ENCODE data around the gene IST1.
"Not testable (repeated sequence)": the region's sequence is repeated elsewhere in the genome, so short reads cannot be mapped to it uniquely, and the experiment has no call there.

Gene IST1

DNA sequence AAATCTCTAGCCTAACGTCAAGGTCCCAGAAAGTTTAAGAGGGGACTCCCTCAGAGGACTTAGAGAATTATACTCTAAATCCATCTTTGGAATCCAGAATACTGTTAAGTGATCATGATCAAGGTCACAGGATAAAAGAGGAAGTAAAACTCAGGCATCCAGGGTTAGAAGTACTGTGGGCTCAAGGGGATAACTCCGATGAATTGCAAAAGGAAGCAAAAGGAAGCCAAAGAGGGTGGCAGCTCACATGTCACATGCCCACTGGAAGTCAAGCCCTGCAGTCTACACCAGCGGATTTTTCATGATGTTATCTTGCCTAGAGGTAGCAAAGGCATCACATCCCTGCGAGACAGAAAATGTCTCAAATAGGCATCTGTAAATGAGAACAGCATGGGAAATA is 15.2 kb upstream of the IST1 start:
- DNase-seq (ENCODE audit: extremely low read depth in 1 of 2, low read depth in 1 of 2): no peak

DNA sequence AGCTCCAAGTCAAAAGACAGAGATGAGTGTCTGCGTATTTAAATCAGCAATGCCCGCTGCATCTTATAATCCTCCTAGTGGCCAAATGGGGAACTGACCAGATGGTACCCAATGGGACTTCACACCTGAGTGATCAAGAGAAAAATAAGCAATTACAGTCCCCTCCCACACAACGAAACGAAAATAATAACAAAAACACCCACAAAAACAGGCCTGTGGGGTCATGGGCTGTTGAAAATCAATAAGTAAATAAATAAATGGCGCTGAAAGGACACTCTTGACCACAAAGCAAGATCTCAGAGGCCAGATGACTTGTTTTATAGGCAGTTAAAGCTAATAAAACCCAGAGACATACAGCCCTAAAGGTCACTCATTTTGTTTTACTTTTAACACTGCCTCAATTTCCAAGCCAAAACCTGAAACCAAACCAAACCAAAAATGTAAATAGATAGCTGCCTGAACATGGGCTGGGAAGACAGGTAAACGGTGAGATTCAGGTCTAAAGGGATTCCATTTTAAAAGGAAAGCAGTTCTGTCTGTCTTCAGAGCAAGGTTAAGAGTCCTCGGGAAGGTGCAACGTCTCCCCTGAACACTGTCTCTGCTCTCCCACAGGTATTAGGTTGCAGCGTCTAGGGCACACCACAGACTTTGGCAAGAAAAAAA is 12.7 kb upstream of the IST1 start:
- peak in 1 of 2 donors; percentile 40 for DNase-seq (ENCODE audit: extremely low read depth in 1 of 2, low read depth in 1 of 2)

DNA sequence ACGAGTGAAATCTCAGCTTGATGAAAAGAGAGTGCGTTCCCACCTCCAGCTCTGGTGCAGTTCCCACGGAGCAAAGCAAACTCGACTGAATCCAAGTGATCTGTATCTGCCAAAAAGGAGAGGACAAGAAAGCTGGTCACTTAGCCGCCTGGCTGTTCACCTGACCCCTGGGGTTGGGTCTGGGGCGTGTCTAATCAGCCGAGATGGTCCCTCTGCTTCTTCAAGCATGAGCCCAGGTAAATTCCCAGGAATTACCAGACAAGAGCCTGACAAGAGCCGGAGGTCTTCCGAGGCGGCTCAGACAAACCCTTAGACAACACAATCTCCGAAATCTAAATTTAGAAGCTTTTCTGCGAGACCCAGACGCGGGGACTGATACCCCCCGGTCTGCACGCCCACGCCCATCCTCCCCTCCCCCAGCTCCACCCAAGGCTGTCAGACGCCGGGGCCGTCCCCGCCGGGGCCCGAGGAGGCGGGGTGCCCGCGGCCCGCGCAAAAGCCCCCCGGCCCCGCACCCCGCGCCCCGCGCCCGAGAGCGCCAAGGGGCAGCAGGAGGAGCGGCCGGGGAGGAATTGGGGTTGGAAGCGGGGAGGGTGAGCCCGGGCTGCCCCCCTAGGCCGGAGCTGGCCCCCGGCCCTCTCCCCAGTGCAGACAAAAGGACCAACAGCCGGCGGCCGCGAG is 12.0 kb upstream of the IST1 start:
- DNase-seq (ENCODE audit: extremely low read depth in 1 of 2, low read depth in 1 of 2): peak in 1 of 2 donors; percentile 39

DNA sequence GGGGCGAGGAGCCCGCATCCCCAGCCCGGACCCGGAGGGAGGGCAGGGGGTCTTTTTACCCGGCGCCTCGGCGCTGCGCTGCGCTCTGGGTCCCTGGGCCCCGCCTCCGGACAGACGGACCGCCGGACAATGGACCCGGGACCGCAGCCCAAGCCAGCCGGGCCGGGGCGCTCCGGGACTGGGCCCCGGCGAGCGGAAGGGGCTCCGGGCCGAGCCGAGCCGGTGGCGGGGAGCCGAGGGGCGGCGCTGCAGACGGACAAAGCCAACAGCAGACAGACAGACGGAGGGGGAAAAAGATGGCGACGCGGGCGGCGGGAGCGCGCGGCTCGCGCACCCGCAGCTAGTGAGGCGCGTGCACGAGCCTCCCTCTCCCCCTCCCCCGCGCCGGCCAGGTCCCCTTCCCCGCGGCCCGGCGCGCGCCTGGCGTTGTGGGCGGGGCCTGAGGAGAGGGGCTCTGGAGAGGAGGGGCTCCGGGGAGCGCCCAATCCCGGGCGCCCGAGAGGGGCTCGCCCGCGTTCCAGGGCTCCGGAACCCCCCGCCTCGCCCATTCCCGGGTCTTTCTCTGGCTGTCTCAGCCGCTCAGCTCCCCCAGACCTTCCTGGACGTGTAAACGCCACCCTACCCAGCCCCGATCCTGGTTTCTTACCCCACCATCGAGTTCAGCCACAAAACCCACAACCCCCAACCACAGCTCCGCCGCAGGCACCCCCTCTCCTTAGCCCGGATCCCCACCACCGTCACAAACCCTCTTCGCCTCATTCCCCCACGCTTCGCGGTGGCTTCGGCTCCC is 11.3 kb upstream of the IST1 start, which contains the start of gene ZNF821:
ZNF821 (minus strand) TSS at position 334 of the 790 bp plus-strand sequence. CDS start 4,236 bp downstream, outside the sequence.
- DNase-seq (ENCODE audit: extremely low read depth in 1 of 2, low read depth in 1 of 2): peak; percentile 46 to 59

DNA sequence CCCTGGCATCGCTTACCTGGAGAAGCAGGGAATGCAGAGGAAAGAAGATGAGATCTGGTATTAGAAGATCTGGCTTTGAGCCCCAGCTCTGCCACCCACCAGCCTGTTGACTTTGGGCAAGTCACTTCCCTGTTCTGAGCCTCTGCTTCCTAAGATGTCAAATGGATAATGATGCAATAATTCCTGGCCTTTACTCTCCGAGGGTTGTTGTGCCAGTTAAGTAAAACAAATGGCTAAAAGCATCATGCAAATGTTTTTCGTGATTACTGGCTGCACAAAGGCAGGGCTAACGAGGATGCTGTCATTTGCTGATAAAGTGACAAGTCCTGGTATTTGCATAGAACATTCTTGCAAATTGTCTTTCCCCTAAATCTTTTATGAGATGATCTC is 10.1 kb upstream of the IST1 start:
- no peak for DNase-seq (ENCODE audit: extremely low read depth in 1 of 2, low read depth in 1 of 2)

DNA sequence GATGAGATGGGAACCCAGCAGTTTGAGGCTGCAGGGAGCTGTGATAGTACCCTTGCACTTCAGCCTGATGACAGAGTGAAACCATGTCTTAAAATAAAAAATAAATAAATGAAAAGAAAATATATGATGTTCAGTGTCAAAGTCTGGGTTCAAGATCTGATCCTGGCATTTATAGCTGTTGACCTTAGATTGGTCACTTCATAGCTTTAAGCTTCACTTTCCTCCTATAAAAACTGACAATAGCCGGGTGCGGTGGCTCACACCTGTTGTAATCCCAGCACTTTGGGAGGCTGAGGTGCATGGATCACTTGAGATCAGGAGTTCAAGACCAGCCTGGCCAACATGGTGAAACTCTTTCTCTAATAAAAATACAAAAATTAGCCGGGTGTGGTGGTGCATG is 6.2 kb upstream of the IST1 start:
- DNase-seq (ENCODE audit: extremely low read depth in 1 of 2, low read depth in 1 of 2): no peak

DNA sequence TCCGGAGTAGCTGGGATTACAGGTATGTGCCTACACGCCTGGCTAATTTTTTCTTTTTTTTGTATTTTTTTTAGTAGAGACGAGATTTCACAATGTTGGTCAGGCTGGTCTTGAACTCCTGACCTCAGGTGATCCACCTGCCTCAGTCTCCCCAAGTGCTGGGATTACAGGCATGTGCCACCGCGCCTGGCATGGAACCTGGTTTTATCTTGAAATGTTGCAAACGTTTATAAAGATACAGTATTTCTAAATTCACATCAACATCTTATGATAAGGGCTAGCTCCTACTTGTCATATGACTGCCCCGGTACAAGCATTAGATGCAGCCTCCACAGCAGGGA is 1.5 kb upstream of the IST1 start:
- no peak for DNase-seq (ENCODE audit: extremely low read depth in 1 of 2, low read depth in 1 of 2)

DNA sequence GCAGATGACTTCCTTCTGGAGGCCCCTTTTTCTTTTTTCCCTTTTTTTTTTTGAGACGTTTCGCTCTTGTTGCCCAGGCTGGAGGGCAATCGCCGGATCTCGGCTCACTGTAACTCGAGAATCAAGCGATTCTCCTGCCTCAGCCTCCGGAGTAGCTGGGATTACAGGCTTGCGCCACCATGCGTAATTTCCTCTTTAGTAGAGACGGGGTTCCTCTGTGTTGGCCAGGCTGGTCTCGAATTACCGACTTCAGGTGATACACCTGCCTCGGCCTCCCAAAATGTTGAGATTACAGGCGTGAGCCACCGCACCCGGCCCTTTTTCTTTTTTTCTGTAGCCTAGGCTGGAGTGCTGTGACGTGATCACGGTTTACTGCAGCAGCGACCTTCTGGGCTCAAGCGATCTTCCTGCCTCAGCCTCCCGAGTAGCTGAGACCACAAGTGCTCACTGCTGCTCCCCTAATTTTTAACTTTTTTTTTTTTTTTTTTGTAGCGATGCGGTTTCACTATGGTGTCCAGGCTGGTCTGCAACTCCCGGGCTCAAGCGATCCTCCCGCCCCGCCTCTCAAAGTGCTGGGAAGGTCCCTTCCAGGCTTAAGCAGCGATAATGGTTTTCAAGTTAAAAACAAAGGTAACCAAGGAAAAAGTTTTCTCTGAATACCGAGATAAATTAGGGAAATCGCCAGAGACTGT is 956 bp upstream of the IST1 start:
- peak in 1 of 2 donors; percentile 3 for DNase-seq (ENCODE audit: extremely low read depth in 1 of 2, low read depth in 1 of 2)

DNA sequence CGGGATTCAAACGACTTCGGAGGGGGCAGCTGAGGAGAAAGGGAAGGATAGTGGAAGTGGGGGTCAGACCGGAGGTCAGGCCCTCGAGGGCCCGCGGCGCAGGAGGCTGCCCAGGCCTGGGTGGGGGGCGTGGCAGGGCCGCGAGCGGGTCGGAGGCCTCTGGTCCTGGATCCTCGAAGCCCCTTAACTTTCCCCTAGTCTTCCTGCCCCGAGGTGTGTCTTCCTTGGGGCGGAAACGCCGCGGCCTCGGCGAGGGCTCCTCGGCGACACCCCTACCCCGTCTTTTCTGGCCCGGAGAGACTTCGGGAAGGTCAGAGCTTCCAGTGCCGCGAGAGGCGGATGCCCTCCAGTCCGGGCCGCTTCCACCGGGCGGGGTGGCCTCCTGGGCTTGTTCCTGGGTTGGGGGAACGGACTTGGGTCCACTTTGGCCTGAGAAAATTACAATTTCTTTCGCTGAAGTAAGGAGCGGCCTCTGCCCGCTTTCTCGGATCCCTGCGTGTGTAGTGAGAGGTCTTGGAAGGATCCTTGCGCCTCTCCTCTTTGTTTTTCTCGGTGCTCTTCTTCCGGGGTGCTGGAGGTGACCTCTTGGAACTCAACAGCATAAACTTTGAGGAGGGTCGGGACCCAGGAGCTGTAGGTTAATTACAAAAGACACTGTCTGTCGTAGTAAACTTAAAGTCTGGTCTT is 491 bp downstream of the IST1 start:
- DNase-seq (ENCODE audit: extremely low read depth in 1 of 2, low read depth in 1 of 2): peak in 1 of 2 donors; percentile 15

DNA sequence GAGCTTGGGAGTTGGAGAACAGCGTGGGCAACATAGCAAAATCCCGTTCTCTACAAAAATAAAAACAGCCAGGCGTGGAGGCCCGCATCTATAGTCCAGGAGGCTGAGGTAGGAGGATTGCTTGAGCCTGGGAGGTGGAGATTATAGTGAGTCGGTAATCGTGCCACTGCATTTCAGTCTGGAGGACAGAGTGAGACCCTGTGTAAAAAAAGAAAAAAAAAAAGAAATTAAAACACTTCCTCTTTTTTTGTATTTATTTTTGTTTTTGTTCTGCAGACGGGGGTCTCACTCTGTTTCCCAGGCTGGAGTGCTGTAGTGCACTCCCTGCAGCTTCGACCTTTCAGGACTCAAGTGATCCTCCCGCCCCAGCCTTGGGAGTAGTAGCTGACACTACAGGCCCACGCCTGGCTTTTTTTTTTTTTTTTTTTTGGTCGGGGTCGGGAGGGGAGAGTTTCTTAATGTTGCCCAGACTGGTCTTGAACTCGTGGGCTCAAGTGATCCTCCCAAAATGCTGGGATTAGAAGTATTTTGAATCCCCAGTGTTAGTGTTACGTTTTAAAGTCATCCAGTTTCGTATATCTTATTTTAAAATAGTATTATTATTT is 1.5 kb downstream of the IST1 start:
- no peak for DNase-seq (ENCODE audit: extremely low read depth in 1 of 2, low read depth in 1 of 2)

DNA sequence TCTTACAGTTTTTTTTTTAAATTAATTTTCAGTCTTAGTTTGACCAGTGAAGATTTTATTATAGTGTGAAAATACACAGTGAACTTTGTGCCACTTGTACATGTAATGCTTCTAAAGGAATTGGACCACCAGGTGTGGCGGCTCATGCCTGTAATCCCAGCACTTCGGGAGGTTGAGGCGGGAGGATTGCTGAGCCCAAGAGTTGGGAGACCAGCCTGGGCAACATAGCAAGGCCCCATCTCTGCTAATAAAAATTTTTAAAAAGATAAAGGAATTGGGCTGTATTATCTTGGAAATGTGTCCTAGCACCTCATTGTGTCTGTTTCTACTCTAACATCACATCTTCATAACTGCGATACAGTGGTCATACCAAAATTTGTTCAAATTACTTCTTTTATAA is 3.8 kb downstream of the IST1 start:
- DNase-seq (ENCODE audit: extremely low read depth in 1 of 2, low read depth in 1 of 2): no peak

DNA sequence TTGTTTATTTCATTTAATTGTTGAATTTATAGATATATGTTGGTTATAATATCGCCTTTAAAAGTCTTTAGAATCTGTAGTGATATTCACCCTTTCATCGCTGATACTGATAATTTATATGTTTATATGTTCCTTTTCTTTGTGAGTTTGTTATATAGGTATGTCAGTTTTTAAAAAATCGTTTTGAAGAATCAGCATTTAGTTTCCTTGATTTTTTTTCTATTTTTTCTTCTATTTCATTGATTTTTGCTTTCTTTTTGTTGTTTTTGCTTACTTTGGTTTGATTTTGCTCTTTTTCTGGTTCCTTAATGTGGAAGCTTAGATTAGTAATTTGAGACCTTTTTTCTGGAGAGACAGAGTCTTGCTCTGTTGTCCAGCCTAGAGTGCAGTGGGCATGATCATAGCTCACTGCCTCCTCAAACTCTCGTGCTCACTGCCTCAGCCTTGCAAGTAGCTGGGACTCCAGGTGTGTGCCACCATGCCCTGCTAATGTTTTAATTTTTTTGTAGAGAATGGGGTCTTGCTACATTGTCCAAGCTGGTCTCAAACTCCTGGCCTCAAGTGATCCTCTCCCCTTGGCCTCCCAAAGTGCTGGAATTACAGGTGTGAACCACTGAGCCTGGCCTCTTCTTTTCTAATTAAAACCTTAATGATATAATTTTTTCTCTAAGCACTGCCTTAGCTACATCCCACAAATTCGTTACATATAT is 7.5 kb downstream of the IST1 start:
- DNase-seq (ENCODE audit: extremely low read depth in 1 of 2, low read depth in 1 of 2): no peak

DNA sequence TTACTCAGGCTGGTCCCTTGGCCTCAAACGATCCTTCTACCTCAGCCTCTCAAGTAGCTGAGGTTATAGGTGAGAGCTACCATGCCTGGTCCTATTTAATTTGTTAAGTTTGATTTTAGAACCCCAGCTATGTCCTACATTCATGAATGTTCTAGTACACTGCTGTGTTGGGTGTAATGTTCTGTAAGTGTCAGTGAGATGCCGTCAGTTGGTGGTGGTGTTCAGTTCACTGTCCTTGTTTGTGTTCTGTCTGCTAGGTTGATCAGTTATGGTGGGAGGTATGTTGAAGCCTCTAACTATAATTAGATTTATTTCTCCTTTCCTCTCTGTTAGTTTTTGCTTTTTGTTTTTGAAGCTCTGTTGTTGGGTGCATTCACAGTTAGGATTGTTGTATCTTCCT is 8.3 kb downstream of the IST1 start:
- DNase-seq (ENCODE audit: extremely low read depth in 1 of 2, low read depth in 1 of 2): no peak

DNA sequence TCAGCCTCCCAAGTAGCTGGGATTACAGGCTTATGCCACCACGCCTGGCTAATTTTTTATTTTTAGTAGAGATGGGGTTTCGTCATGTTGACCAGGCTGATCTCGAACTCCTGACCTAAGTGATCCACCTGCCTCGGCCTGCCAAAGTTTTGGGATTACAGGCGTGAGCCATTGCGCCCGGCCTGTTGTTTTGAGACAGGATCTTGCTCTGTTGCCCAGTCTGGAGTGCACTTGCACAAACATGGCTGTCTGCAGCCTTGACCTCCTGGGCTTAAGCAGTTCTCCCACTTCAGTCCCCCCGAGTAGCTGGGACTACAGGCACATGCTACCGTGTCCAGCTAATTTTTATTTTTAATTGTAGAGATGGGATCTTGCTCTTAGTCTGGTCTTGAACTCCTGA is 8.9 kb downstream of the IST1 start:
- no peak for DNase-seq (ENCODE audit: extremely low read depth in 1 of 2, low read depth in 1 of 2)

DNA sequence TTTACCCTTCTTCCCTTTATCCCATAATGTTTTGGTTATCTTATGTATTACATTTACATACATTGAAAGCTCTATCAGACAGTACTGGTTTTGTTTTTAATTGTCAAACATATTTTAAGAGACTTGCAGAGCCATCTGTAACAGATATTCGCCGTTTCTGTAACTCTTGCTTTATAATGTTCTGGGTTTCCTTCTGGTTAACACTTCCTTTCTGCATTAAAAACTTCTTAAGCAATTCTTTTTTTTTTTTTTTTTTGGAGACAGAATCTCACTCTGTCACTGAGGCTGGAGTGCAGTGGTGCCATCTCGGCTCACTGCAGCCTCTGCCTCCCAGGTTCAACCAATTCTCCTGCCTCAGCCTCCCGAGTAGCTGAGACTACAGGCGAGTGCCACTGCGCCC is 10.4 kb downstream of the IST1 start:
- not testable (repeated sequence) for DNase-seq (ENCODE audit: extremely low read depth in 1 of 2, low read depth in 1 of 2)

DNA sequence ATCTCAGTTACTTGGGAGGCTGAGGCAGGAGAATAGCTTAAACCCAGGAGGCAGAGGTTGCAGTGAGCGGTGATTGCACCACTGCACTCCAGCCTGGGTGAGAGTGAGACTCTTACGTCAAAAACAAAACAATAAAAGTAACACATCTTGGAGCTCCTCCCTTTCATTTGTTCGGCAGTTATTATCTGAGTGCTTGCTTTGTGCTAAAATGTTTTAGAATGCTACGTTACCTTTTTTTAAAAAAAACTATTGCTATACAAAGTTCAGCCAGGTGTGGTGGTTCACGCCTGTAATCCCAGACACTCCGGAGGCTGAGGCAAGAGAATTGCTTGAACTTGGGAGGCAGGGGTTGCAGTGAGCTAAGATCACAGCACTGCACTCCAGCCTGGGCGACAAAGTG is 15.8 kb downstream of the IST1 start:
- DNase-seq (ENCODE audit: extremely low read depth in 1 of 2, low read depth in 1 of 2): no peak

DNA sequence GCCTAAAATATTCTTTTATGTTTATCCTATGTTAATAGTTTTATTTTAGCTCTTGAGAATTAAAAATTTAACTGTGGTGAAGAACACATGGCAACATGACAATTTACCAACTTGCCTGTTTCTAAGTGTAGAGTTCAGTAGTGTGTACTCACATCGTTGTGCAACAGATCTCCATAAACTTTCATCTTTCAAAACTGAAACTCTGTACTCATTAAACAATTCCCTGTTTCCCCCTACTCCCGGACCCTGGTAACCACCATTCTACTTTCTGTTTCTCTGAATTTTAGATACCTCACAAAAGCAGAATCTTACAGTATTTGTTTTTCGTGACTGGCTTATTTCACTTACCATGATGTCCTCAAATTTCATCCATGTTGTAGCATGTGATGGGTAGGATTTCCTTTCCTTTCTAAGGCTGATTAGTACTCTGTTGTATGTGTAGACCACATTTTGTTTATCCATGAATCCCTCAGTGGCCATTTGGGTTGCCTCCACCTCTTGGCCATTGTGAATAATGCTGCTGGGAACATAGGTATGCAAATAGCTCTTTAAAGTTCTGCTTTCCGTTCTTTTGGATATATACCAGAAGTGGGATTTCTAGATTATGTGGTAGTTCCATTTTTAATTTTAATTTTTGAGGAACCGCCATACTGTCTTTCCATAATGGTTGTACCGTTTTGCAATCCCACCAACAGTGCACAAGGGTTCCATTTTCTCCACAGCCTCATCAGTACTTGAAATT is 17.4 kb downstream of the IST1 start:
- no peak for DNase-seq (ENCODE audit: extremely low read depth in 1 of 2, low read depth in 1 of 2)

DNA sequence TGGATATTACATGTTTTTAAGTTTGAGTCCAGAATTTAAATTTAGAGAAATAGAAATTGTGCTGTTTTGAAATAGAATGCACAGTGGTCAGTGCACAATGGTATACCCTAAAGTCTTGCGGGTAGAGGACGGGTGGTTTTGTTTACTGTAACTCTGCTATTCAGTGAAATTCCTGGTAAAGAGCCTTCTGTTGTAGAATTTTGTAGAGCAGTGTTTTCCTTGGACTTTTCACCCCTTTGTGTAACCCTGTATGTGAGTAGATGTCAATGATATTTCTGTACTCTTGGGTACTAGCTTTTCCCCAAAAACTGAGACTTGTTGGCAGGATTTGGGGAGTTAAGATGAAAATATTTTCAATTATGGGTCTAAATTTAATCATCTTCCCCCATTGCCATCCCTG is 19.5 kb downstream of the IST1 start:
- DNase-seq (ENCODE audit: extremely low read depth in 1 of 2, low read depth in 1 of 2): no peak

DNA sequence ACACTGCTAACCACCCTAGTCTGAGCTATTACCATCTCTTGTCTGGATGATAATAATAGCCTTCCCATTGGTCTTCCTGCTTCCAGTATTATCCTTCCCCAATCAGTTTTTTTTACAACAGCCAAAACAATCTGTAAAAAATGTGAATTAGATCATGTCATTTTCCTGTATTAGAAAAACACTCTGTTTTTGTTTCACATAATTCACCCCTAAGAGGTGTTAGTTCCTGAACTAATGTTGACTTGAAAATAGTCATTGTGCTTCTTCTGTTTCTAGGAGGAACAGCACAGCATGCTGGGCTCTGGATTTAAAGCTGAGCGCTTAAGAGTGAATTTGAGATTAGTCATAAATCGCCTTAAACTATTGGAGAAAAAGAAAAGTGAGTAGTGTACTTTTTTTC is 20.0 kb downstream of the IST1 start:
- no peak for DNase-seq (ENCODE audit: extremely low read depth in 1 of 2, low read depth in 1 of 2)
